OCI-LY7 (cell line): ENCODE measurements around the gene TSPAN9. TPM values are rescaled to one million over a fixed set of nuclear protein-coding genes. Genes with fewer than 3 reads are reported as not detected.

ENCODE experiments used
- BruUV-seq: library from RNA; stranded (reverse); fragments of 400-500 nt; replicated peaks from 2 replicates; lab custom pipeline; 2021; lab: Mats Ljungman, UMichigan
- CTCF ChIA-PET: fragments of 300-600 bp; sonication (Branson Sonifier 250); formaldehyde crosslinking; loops from one replicate; lab custom pipeline; 2022; ENCODE audit warnings: antibody characterized with exemption; ENCODE audit not compliant: unreplicated experiment; lab: Charles Lee
- POLR2A ChIA-PET: fragments of 300-600 bp; sonication (Branson Sonifier 250); formaldehyde crosslinking; loops from one replicate; lab custom pipeline; 2022; ENCODE audit warnings: antibody characterized with exemption; lab: Charles Lee
- DNase-seq: peaks from one replicate; pipeline ENCODE4 v3.0.0-alpha.2; 2015; ENCODE audit warnings: low spot score
- H2AFZ ChIP-seq: fragments of 200-600 bp; sonication (generic), shearing (Covaris generic); 2 replicates; pipeline ENCODE4 v1.6.1; 2014; ENCODE audit warnings: mild to moderate bottlenecking, antibody characterized with exemption, low read length, moderate library complexity
- H3K27ac ChIP-seq: fragments of 200-600 bp; sonication (generic); 2 replicates; pipeline ENCODE4 v1.5.1; 2014; ENCODE audit warnings: mixed run types, low read depth, mild to moderate bottlenecking, moderate library complexity, low read length, inconsistent platforms; ENCODE audit not compliant: poor library complexity, severe bottlenecking
- H3K36me3 ChIP-seq: fragments of 200-600 bp; sonication (generic); 2 replicates; pipeline ENCODE4 v1.6.1; 2014; ENCODE audit warnings: mild to moderate bottlenecking, antibody characterized with exemption, low read length, moderate library complexity, mixed read lengths; ENCODE audit not compliant: insufficient read depth
- H3K4me1 ChIP-seq: fragments of 200-600 bp; sonication (generic); 2 replicates; pipeline ENCODE4 v1.5.1; 2014; ENCODE audit warnings: mild to moderate bottlenecking, low read length; ENCODE audit not compliant: insufficient read depth, poor library complexity, severe bottlenecking
- H3K4me2 ChIP-seq: fragments of 200-600 bp; sonication (generic); 2 replicates; pipeline ENCODE4 v1.6.1; 2014; ENCODE audit warnings: mild to moderate bottlenecking, low read length
- H3K4me3 ChIP-seq: fragments of 200-600 bp; sonication (generic); 2 replicates; pipeline ENCODE4 v1.5.1; 2014; ENCODE audit warnings: mild to moderate bottlenecking, low read depth, low read length; ENCODE audit not compliant: poor library complexity, severe bottlenecking
- H3K79me2 ChIP-seq: fragments of 200-600 bp; sonication (generic); 2 replicates; pipeline ENCODE4 v1.6.1; 2016; ENCODE audit warnings: low read depth, mild to moderate bottlenecking, low read length, moderate library complexity, mixed read lengths; ENCODE audit not compliant: insufficient read depth
- H3K9me2 ChIP-seq: fragments of 200-600 bp; sonication (generic); 2 replicates; pipeline ENCODE4 v1.6.1; 2016; ENCODE audit warnings: mild to moderate bottlenecking, low read length, mixed read lengths; ENCODE audit not compliant: insufficient read depth
- H3K9me3 ChIP-seq: fragments of 200-600 bp; sonication (generic); 2 replicates; pipeline ENCODE4 v1.6.1; 2014; ENCODE audit warnings: mild to moderate bottlenecking, mixed run types, low read length, mixed read lengths
- H4K20me1 ChIP-seq: fragments of 200-600 bp; sonication (generic); 2 replicates; pipeline ENCODE4 v1.6.1; 2014; ENCODE audit warnings: mild to moderate bottlenecking, antibody characterized with exemption, low read length, moderate library complexity, mixed read lengths; ENCODE audit not compliant: insufficient read depth
- CTCF ChIP-seq: fragments of 200-600 bp; sonication (generic); conservative IDR thresholded peaks from 2 replicates; pipeline ENCODE4 v1.5.1; 2014; ENCODE audit warnings: mild to moderate bottlenecking, antibody characterized with exemption, low read length, moderate library complexity, mixed read lengths
- EZH2phosphoT487 ChIP-seq: fragments of 200-600 bp; sonication (generic); IDR thresholded peaks from 2 replicates; pipeline ENCODE4 v1.6.1; 2018; ENCODE audit warnings: low read depth, borderline replicate concordance, mild to moderate bottlenecking, mixed run types, antibody characterized with exemption, low read length, moderate library complexity, mixed read lengths
- intact Hi-C: fragments of 100-400 bp; cut with micrococcal nuclease; formaldehyde crosslinking; loops from one replicate; pipeline ENCODE4 v1.10.0; 2022; ENCODE audit not compliant: unreplicated experiment
- total RNA-seq, 2 experiments: library from RNA; depleted of rRNA in 1 of 2; stranded (reverse); fragments of >200 nt in 1 of 2; shearing (Covaris generic) in 1 of 2; gene quantifications; 2 replicates each; pipeline ENCODE4 v1.2.3, GENCODE V29; 2014 to 2022

Gene TSPAN9
- total RNA-seq, 2 experiments from 2014 or later = 0.50 to 0.74 TPM

- Histone ChIP-seq H3K9me3 (no peaks in the 10 kb centered on the region), H3K36me3 (no peaks in the 10 kb centered on the region), H3K79me2 (no peaks in the 10 kb centered on the region), H2AFZ (no peak overlapping the region), H3K4me3 (no peak overlapping the region), H3K27ac (no peak overlapping the region), H3K4me2 (no peak overlapping the region), H3K4me1 (no peaks in the 10 kb centered on the region), H3K9me2 (no peaks in the 10 kb centered on the region), H4K20me1 (no peaks in the 10 kb centered on the region)
- BruUV-seq = no TSS peak
- ChIA-PET CTCF (no interaction called here), POLR2A (no interaction called here)
- intact Hi-C loops = loop anchor here (5.0 kb wide), 1 partner anchor 129 kb away; no protein-coding TSS in a partner anchor
- DNase-seq = no peak
- TF ChIP-seq EZH2phosphoT487 (no peak), CTCF (no peak)
Observed at GRCh38 chr12:3201339-3202051, 124.3 kb downstream of the TSPAN9 start.

DNA sequence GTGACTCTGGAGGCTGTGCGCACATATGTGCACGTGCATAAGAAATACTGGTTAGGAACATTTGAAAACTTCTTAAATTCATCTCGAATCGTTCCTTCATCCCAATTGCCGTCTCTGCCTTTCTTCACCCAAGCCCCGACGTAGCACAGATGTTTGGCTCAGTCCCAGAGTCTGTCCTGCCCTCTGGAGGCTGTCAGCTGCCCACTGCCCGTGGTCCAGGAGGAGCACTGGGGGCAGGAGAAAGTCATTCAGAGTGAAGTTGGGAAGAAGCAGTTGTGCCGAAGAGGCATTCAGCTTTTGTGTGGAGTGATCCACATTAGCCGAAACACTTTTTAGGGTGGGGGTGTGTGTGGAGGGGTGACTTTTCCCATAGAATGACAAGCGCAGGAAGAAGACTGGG lies 124.9 kb downstream of the TSPAN9 start:
- no peaks in the 10 kb centered on the region for H3K36me3 ChIP-seq
- CTCF ChIA-PET = no interaction called here
- H3K9me2 ChIP-seq = no peaks in the 10 kb centered on the region
- H3K4me3 ChIP-seq = no peak overlapping the region
- POLR2A ChIA-PET = no interaction called here
- H2AFZ ChIP-seq = no peak overlapping the region
- H3K27ac ChIP-seq = no peak overlapping the region
- intact Hi-C loops = loop anchor here (5.0 kb wide), 1 partner anchor 130 kb away; no protein-coding TSS in a partner anchor
- H3K79me2 ChIP-seq = no peaks in the 10 kb centered on the region
- no peaks in the 10 kb centered on the region for H4K20me1 ChIP-seq
- no peaks in the 10 kb centered on the region for H3K9me3 ChIP-seq
- no TSS peak for BruUV-seq
- no peak for DNase-seq
- no peak for TF ChIP-seq CTCF
- TF ChIP-seq EZH2phosphoT487 = no peak
- H3K4me2 ChIP-seq = no peak overlapping the region
- H3K4me1 ChIP-seq = no peaks in the 10 kb centered on the region
